DMS53 treated with DMSO at 0.1 percent for 48 hours (cell line): ENCODE results near the gene RTF2.
A peak's percentile ranks its signal among the peaks of the same experiment; 100 is the strongest.

Experiments used
- DNase-seq: peaks from one replicate; lab custom pipeline; 2025; ENCODE audit not compliant: unreplicated experiment; lab: John Stamatoyannopoulos, UW

The RTF2 gene, protein sequence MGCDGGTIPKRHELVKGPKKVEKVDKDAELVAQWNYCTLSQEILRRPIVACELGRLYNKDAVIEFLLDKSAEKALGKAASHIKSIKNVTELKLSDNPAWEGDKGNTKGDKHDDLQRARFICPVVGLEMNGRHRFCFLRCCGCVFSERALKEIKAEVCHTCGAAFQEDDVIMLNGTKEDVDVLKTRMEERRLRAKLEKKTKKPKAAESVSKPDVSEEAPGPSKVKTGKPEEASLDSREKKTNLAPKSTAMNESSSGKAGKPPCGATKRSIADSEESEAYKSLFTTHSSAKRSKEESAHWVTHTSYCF

DNA sequence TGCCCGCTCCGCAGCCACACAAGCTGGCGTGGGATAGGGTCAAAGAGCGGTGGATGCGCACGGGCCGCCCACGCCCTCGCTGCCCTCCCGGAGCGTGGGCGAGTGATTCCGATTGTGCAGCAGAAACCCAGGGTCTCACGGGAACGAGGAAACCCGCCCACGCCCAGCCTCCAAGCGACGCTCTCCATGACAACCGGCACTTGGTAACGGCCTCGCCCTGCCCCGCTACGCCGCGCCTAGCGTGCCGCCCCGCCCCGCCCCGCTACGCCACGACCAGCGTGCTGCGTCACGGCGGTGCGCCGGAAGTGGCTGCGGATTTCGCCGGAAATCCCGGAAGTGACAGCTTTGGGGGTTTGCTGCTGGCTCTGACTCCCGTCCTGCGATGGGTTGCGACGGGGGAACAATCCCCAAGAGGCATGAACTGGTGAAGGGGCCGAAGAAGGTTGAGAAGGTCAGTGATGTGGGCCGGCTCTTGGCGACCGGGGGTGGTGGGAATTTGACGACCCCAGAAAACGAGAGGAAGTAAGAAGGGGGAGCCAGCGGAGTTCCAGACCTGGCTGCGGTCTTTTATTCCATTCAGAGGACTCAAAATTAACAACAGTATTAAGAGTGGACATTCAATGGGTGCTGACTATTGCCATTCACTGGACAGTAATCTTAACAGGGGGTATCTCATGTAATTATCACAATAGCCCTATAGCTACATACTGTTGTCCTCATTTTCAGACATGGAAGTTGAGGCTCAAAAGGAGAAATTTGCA, at the start of gene RTF2:
Gene RTF2, plus strand, starts transcription at position 312 of the 761 bp plus-strand sequence. Its CDS starts 71 bp downstream, at position 383.
- peak; percentile 41 for DNase-seq

DNA sequence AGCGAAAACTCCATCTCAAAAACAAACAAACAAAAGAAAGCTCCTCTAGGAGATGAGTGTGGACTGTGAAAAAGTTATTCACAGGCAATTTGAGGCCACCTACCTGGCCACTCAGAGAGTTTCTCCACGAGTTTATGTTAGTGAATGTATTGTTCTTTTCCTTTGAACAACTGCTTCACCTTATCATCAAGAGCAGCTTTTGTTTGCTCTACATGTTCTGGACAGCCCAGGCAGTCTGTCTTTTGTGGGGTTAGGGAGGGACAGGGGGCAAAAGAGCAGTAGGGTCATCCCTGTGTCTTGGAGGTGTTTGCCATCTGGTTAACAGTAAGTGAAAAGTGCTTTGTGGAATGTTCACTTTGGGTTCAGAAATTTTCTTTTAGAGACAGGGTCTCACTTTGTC, 48.4 kb upstream of the RTF2 start:
- no peak for DNase-seq

DNA sequence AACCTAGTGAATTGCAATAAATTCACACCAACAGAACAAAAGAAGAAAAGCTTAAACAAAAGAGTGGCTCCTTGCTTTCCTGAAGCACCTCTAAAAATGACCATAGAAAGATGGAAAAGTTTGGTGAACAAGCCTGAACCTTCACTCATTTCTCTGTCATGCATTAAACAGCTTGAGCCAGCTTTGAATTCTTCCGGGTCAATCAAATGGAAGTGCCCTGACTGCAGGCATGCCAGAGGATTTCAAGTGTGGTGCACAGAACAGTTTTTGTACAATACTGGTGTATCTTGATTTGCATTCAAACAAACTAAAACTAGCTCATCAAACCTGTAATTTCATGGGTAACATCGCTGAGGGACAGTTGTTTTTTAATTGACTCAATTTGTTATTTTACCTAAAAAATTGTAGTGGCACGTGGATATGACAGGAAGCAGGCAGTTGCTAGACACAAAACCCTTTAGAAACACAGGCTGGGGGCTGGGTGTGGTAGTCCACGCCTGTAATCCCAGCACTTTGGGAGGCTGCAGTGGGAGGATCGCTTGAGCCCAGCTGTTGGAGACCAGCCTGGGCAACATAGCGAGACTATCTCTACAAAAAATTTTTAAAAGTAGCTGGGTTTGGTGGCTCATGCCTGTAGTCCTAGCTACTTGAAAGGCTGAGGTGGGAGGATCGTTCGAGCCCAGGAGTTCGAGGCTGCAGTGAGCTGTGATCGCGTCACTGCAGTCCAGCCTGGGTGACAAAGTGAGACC, 47.3 kb upstream of the RTF2 start:
- no peak for DNase-seq

DNA sequence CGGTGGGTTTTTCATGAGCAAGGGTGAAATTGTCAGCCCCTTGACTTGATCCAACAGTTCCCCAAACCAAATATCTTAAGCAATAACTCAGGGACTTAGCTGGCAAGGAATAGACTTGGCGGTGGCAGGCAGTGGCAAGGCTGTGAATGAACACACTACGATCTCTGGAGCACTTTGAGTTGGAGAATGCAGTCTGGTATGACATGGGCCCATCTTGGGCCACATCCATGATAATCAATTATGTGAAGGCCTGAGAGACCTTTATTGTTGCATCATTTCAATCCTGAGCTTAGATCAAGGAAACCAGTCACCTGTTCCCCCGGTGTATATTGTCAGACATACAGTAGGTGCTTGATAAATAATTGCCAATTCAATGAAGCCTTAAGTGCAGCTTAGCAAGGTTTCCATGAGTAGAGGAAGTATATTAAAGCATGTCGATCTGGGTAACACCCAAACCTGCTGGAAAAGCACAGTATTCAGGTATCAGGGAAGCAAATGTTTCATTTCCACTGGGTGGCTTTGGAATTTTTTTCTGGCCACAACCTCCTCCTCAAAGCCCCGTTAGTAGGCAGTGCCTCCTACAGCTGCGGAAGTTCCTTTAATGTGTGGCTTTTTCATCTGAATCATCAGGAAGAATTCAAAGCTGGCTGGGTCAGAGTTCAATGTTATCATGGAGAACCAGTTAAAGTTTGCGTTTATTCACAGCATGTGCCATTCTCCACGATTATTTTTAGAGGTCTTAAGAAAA, 46.2 kb upstream of the RTF2 start:
- DNase-seq = no peak

DNA sequence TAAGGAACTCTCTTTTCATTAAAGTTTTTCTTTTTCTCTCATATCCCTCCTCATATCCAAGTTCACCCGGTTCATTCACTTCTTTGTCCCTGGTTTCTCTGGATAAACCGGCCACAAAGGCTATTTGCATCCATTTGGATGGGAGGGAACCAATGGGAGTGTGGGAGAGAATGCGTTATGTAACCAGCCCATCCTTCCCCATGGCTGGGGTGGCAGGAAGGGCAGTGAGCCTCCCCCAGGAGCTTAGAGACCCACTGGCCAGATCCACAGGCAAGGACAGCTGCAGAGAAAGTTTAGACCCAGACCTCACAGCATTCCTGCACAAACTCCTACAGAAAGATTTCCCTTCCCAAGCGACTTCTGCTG, 45.6 kb upstream of the RTF2 start:
- no peak for DNase-seq

DNA sequence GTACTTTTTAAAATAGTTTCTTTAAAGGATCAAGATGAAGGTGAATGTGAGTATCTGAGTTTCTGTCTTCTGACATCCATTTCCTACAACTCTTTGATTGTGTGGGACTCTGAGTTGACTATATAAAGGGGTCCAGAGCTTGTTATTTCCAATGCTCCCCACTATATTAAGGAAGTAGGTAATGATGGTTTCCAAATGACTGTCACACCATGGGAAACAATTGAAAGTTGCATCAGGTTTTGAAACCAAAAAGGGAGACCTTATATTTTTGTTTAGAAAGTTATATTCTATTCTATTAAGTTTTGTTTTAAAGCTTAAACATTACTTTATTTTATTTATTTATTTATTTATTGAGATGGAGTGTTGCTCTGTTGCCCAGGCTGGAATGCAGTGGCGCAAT, 45.2 kb upstream of the RTF2 start:
- DNase-seq = no peak

DNA sequence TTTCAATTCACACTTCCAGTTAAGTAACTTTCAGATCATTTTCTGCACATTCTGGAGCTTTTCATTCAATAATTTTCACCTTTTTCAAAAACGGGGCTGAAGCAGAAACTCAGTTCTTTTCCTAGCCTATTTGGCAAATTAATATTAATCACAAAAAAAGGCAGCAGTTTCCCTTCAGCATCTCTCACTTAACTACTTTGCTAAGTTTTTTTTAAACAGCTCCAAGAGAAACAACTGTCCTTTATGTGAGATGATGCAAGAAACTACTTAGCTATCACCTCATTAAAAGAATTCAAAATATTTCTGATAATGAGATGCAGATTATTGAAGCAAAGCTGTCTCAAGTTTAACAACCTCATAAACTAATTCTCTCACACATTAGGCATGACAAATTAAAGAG, 44.5 kb upstream of the RTF2 start:
- no peak for DNase-seq

DNA sequence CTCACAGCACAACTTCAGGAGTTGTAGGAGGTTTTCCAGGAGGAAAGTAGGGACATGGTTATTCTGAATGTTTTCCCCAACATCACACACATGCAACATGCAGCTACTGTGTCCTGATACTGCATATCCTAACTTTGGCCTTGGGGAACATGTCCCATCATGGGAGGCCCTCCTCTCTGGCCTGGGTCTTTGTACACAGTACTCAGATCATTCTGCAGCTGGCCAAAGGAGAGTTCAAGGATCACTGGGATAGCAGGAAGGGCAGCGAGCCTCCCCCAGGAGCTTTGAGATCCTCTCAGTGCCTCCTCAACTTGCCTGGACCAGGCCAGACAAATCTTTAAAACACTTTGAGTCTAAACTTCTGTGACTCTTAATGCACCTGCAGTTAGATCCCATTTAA, 43.5 kb upstream of the RTF2 start:
- no peak for DNase-seq

DNA sequence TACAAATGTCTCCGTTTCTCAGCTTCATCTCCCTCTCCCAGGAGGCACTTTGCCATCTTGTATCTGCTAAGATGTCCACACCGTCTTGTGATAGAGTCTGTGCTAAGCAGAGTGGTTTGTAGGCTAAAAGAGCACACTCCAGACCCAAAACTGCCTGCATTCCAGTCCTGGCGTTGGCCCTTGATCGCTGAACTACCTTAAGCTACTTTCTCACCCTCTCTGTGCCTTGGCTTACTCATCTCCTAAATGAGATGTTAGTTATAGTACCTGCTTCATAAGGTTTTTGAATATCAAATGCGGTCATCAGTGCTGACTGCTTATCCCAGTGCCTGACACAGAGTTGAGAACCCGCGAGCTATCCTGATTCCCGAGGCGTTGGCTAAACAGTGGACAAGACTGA, 42.4 kb upstream of the RTF2 start:
- no peak for DNase-seq

DNA sequence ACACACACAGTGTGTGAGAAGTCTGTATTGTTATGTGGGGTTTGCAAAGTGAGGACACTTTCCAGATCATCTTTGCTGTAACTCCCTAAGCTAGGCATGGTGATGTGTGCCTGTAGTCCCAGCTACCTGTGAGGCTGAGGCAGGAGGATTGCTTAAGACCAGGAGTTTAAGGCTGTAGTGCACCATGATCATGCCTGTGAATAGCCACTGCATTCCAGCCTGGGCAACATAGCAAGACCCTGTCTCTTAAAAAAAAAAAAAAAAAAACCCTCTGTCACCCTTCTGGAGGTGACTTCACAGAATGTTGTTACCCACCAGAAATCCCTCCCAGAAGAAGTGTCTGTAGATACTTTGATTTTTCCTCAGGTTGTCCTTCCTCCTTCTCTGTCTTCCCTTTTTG, 41.5 kb upstream of the RTF2 start:
- DNase-seq = no peak

DNA sequence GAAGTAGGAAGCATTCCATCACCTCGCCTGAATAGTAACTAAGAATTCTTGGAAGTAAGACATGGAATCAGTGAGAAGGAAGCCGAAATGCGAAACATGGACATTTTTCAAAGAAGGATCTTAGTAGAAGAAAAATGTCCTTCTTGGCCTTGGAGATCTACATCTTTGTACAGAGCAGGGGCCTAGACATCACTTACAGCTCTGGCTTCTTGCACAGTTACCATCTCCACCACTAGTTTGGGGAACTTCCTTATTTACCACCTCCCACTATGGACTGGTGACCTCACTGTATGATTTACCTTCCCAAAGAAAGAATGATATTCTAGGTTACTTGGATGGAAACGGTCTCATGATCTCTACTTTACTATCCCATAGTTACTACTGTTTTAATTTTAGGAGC, 40.6 kb upstream of the RTF2 start:
- no peak for DNase-seq

DNA sequence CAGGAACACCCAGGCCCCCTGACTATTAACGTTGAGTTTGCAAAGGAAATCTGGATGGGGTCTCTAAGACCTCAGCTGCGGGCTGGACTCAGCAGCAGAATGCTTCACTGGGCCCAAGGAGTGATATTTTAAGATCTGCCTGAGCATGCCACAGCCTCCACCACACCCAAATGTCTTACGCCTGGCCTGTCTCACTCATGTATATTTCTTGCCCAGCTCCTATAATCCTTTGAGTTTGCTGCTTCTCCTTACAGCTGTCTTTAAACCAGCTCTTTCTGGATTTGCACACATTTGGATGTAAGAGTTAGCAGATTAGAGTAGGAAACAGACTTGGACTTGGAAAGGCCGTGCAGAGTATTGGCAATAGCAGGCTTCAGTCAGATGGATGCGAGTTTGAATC, 40.0 kb upstream of the RTF2 start:
- no peak for DNase-seq

DNA sequence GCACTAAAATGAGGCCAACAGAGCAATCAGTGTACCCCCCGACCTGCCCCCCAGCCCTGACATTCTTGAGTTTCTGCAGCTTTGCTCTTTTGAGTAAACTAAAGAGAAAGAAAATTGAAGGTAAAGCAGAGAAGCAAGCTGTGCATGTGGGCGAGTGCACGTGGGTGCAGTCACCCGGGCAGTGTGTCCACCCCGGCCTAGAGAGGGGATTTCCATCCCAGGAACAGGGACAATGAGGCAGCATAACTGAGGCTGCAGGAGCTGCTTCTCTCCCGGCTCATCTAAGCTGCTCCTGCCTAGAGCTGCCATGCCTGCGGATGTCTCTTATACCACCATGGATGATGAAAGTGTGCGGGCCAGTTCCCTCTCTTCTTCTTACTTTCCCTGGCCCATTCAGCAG, 39.5 kb upstream of the RTF2 start:
- no peak for DNase-seq

DNA sequence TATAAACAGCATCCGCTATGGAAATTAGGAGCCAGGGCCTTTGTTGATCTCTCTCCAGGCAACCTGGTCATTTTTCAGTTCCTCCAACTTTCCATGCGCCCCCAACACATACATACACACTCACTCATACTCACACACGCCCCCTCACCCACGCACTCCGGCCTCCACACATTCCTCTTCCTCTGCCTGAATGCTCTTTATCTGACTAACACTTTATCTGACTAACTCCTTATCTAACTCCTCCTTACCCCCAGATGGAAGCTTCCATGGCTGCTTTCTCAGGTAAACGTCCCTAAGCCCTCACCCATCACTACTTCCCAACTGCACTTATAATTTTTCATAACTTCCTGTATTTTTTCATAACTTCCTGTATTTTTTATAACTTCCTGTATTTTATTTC, 38.9 kb upstream of the RTF2 start:
- DNase-seq = no peak

DNA sequence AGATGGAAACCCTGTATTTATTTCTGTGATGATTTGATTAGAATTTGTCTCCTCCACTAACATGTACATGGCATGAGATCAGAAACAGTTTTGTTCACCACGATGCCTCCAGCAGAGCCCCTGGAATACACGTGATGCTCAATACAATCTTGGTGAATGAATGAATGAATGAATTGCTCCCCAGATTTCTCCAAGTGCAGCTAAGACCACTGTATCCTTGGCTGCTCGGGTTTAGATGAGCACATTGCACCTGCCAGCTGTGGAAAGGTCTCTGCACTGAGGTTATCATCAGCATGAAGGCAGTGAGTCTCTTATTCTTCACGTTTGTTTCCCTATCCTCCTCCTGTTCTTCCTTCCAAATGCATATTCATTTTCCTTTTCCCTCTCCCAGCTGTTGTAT, 38.5 kb upstream of the RTF2 start:
- no peak for DNase-seq

DNA sequence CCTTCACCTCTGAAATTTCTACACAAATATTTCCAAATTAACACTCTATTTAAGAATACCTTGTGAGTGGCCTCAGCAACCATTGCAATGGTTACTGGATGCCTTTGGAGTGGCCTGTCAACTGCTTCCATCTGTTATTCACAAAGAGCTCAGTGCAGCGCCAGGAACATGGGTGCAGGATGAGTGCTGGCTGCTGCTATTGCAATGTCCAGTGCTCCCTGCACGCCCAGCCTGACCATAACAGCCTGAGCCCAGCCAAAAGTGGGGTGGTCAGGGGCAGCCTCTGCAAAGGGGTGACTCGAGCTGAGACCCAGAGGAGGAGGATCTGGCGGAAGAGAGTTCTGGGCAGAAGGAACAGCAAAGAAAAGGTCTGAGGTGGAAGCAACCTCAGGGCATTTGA, 38.0 kb upstream of the RTF2 start:
- DNase-seq = no peak

DNA sequence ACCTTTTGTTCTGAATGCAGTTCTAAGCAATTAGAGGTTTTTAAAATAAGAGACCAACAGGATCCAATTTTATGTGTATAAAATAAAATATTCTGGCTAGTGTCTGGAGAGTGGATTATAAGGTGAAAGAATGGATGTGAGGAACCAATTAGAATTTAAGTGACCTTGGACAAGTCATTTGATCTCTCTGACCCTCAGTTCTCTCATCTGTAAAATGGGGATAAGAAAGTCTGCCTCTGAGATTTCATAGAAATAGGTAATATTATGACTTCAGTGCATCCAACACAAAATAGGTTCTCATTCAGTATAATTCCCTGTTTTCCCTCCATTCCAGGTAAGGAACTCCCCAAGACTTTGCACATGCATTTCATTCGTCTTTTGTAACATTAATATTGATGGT, 37.5 kb upstream of the RTF2 start:
- no peak for DNase-seq

DNA sequence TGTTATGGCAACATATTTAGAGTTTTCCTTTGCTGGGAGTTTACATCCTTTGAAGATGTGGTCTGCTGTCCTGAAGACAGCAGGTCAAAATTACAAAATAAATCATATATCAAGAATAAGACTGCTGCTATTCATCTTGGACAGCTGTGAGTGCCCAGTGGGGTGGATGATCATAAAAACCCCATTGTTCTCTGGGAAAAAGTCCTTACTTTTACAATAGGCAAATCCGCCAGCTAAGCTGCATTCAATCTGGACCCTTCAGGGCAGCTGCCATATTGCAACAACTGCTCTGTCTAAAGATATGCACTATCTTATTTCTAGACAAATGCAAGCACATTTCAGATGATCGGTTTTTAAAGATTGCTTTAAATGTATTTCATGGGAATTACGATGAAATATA, 37.0 kb upstream of the RTF2 start:
- no peak for DNase-seq

DNA sequence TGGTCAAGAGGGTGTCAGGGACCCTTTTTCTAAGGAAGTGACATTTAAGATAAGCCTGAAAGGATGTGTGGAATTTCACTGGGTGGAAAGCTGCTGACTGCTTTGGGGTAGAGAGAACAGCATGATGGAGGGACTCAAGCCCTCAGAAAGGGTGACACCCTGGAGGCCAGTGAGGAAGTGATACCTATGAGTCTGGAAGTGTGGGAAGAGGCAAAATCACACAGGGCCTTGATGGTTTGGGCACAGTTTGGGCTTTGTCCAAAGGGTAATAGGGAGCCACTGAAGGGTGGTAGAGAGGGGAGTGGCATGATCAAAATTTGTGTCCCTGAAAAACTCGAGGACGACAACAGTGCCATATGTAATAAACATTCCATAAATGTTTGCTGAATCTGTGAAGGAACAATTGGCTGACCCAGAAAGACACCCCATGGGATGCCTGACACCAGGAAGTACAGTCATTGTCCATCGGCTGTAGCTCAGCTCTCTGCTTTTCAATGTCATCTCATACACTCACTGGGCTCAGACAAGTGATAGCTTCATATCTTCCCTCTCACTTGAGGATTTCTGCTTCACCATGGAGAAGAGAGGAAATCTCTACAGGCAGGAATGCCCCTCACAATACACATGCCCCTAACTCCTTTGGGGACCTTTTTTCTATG, 35.1 kb upstream of the RTF2 start:
- no peak for DNase-seq

DNA sequence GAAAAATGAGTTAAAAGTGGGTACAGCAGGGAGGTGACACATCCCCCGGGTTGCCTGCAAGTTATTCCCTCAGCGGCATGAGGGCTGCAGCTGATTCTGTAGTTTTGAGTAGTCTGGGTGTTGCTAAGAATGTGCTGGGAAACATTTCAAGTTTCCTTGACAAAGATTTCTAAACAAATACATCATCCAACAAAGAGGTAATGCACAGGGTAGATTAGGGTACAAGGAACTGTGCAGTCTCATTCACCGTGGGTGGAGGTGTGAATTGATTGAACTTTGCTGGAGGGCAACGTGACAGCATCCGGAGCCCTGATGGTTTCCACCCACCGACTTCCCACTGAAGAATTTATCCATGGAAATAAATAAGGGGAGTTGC, 34.6 kb upstream of the RTF2 start:
- no peak for DNase-seq
